ENCODE data around the gene SLC1A2.

Gene SLC1A2

DNA sequence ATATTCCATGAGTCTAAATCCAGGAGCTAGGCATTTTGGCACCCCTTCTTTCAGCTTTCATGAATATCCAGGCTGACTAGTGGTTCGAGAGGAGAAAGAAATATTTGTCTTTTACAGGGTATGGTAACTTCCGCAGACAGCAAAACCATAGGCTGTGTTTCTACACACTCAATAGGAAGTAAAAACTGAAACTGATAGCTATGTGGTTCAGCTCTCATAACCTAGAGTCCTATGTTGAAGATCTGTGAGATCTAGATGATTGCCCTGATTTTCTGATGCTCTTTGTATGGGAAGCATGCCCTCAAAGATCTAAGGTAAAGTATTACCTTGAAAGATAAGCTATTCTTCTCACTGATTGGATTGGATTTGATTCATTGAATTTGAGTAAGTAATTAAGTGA is 162.1 kb downstream of the SLC1A2 start:
- no peaks in the 10 kb centered on the region for H4K20me1 ChIP-seq (ENCODE audit: insufficient read depth, low read length, poor library complexity, severe bottlenecking)
- H3K4me1 ChIP-seq (ENCODE audit: insufficient read depth, low read length, poor library complexity, severe bottlenecking): no peaks in the 10 kb centered on the region
- no peaks in the 10 kb centered on the region for H3K27me3 ChIP-seq (ENCODE audit: insufficient read depth, low read length, poor library complexity, severe bottlenecking)
- no peaks in the 10 kb centered on the region for H3F3A ChIP-seq (ENCODE audit: low read depth)
- H3K36me3 ChIP-seq (ENCODE audit: insufficient read depth, low read length): no peaks in the 10 kb centered on the region
- H3K9me3 ChIP-seq (ENCODE audit: insufficient read depth, low read depth, low read length): no peaks in the 10 kb centered on the region
- H3K9ac ChIP-seq (ENCODE audit: low read depth, low read length, poor library complexity, severe bottlenecking): no peak overlapping the region
- TF ChIP-seq CTCF (conservative IDR thresholded peaks at IDR 0.05; ENCODE audit: low read length) (no peak), EZH2phosphoT487 (IDR thresholded peaks at IDR 0.05; ENCODE audit: borderline replicate concordance) (no peak)
- no peaks in the 10 kb centered on the region for H3K79me2 ChIP-seq (ENCODE audit: insufficient read depth, low read length)
- no peaks in the 10 kb centered on the region for H3K9me2 ChIP-seq (replicated peaks; ENCODE audit: low read depth, low read length)
- H2AFZ ChIP-seq (ENCODE audit: low read length): no peak overlapping the region
- H3K4me2 ChIP-seq (ENCODE audit: low read depth, low read length, poor library complexity, severe bottlenecking): no peak overlapping the region
- H3K4me3 ChIP-seq (ENCODE audit: low read length, poor library complexity, severe bottlenecking): no peak overlapping the region

GRCh38 chr11:35256296-35256695 is 163.1 kb downstream of the SLC1A2 start:
- H3K9me3 ChIP-seq (ENCODE audit: insufficient read depth, low read depth, low read length): no peaks in the 10 kb centered on the region
- H3K4me3 ChIP-seq (ENCODE audit: low read length, poor library complexity, severe bottlenecking): no peak overlapping the region
- H3K4me2 ChIP-seq (ENCODE audit: low read depth, low read length, poor library complexity, severe bottlenecking): no peak overlapping the region
- no peaks in the 10 kb centered on the region for H3K4me1 ChIP-seq (ENCODE audit: insufficient read depth, low read length, poor library complexity, severe bottlenecking)
- no peaks in the 10 kb centered on the region for H3K36me3 ChIP-seq (ENCODE audit: insufficient read depth, low read length)
- no peaks in the 10 kb centered on the region for H3F3A ChIP-seq (ENCODE audit: low read depth)
- H3K9ac ChIP-seq (ENCODE audit: low read depth, low read length, poor library complexity, severe bottlenecking): no peak overlapping the region
- no peaks in the 10 kb centered on the region for H4K20me1 ChIP-seq (ENCODE audit: insufficient read depth, low read length, poor library complexity, severe bottlenecking)
- H3K27me3 ChIP-seq (ENCODE audit: insufficient read depth, low read length, poor library complexity, severe bottlenecking): no peaks in the 10 kb centered on the region
- TF ChIP-seq CTCF (conservative IDR thresholded peaks at IDR 0.05; ENCODE audit: low read length) (no peak), EZH2phosphoT487 (IDR thresholded peaks at IDR 0.05; ENCODE audit: borderline replicate concordance) (no peak)
- no peaks in the 10 kb centered on the region for H3K9me2 ChIP-seq (replicated peaks; ENCODE audit: low read depth, low read length)
- no peak overlapping the region for H2AFZ ChIP-seq (ENCODE audit: low read length)
- H3K79me2 ChIP-seq (ENCODE audit: insufficient read depth, low read length): no peaks in the 10 kb centered on the region

GRCh38 chr11:35255514-35255913 is 163.8 kb downstream of the SLC1A2 start:
- H3K9me2 ChIP-seq (replicated peaks; ENCODE audit: low read depth, low read length): no peaks in the 10 kb centered on the region
- TF ChIP-seq EZH2phosphoT487 (IDR thresholded peaks at IDR 0.05; ENCODE audit: borderline replicate concordance) (no peak), CTCF (conservative IDR thresholded peaks at IDR 0.05; ENCODE audit: low read length) (no peak)
- H3K9ac ChIP-seq (ENCODE audit: low read depth, low read length, poor library complexity, severe bottlenecking): no peak overlapping the region

More at GRCh38 chr11:35255514-35255913, 163.8 kb downstream of the SLC1A2 start:
- H3K27me3 ChIP-seq (ENCODE audit: insufficient read depth, low read length, poor library complexity, severe bottlenecking): no peaks in the 10 kb centered on the region
- H3K9me3 ChIP-seq (ENCODE audit: insufficient read depth, low read depth, low read length): no peaks in the 10 kb centered on the region
- H2AFZ ChIP-seq (ENCODE audit: low read length): no peak overlapping the region
- H3K4me1 ChIP-seq (ENCODE audit: insufficient read depth, low read length, poor library complexity, severe bottlenecking): no peaks in the 10 kb centered on the region
- H3K4me3 ChIP-seq (ENCODE audit: low read length, poor library complexity, severe bottlenecking): no peak overlapping the region
- H3K79me2 ChIP-seq (ENCODE audit: insufficient read depth, low read length): no peaks in the 10 kb centered on the region
- no peaks in the 10 kb centered on the region for H3F3A ChIP-seq (ENCODE audit: low read depth)
- H4K20me1 ChIP-seq (ENCODE audit: insufficient read depth, low read length, poor library complexity, severe bottlenecking): no peaks in the 10 kb centered on the region
- no peak overlapping the region for H3K4me2 ChIP-seq (ENCODE audit: low read depth, low read length, poor library complexity, severe bottlenecking)
- H3K36me3 ChIP-seq (ENCODE audit: insufficient read depth, low read length): no peaks in the 10 kb centered on the region

Measured in Loucy (cell line).